Measurements from ENCODE around the gene NET1.

DNA sequence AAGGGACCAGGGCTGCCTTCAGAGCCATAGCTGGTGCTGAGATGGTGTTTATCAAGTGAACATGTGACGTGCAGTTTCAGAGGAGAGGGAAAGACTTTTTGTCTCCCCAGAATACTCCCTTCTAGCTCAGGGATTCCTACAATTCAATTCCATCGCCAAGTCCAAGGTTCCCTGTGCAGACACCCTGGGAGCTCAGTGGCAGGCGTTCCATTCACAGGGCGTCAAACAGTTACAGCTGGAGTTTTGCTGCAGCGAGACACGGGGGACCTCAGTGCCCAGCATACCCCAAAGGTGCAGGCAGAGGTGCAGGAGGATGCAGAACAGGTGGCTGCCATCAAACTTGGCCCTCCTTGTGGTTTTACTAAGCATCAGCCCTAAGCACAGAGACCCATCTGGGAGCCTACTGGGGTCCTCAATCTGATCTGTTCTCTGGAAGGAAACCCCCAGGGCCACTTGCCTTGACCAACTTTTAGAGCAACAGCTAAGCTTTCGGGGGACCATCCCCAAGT is 87.9 kb downstream of the NET1 start:
- TF ChIP-seq, protein P1, sequence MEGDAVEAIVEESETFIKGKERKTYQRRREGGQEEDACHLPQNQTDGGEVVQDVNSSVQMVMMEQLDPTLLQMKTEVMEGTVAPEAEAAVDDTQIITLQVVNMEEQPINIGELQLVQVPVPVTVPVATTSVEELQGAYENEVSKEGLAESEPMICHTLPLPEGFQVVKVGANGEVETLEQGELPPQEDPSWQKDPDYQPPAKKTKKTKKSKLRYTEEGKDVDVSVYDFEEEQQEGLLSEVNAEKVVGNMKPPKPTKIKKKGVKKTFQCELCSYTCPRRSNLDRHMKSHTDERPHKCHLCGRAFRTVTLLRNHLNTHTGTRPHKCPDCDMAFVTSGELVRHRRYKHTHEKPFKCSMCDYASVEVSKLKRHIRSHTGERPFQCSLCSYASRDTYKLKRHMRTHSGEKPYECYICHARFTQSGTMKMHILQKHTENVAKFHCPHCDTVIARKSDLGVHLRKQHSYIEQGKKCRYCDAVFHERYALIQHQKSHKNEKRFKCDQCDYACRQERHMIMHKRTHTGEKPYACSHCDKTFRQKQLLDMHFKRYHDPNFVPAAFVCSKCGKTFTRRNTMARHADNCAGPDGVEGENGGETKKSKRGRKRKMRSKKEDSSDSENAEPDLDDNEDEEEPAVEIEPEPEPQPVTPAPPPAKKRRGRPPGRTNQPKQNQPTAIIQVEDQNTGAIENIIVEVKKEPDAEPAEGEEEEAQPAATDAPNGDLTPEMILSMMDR (IDR thresholded peaks at IDR 0.05; ENCODE audit: poor library complexity), result no peak
- TF ChIP-seq EZH2phosphoT487 (IDR thresholded peaks at IDR 0.05; ENCODE audit: low read depth, severe bottlenecking, unreplicated experiment) (no peak), EZH2 (IDR thresholded peaks at IDR 0.05; ENCODE audit: borderline replicate concordance) (no peak)
